ENCODE data around the gene UBASH3B. TPM values are rescaled to one million over a fixed set of nuclear protein-coding genes. Genes with fewer than 3 reads are reported as not detected.

The UBASH3B gene
- polyA plus RNA-seq, 1 experiment, result 19.1 TPM

DNA sequence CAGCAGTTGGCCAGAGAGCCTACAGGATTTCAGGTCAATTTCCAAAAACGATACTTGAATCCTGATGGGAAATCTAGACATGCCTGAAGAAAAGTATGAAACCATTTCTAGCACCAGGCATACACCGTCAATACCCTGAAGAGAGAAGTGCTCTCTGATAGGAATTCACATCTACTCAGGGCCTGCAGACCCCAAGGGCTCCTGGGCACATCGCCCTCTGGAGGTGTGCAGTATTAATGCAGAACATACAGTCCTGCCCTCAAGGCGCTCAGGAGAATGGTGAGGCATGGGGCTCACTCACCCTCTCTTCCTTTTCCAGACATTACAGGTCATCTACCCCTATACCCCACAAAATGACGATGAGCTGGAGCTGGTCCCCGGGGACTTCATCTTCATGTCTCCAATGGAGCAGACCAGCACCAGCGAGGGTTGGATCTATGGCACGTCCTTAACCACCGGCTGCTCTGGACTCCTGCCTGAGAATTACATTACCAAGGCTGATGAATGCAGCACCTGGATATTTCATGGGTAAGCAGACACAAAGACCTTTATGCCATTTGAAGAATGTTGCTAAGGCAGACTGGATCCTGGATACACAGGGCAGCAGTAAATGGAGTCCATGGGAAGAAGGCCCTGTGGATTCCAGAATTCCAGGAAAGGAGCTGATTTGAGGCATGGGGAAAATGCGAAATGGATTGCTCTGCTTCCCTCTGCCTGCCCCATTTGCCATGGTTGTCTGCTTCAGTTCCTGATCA, 133.4 kb downstream of the UBASH3B start:
- ChIA-PET POLR2A (no interaction called here), CTCF (interaction anchor here (0.5 to 2.8 kb wide), 9 partner anchors 8 to 234 kb away, joined by 3 to 13 read pairs (median 4); no protein-coding TSS in a partner anchor)
- TF ChIP-seq, protein P1, sequence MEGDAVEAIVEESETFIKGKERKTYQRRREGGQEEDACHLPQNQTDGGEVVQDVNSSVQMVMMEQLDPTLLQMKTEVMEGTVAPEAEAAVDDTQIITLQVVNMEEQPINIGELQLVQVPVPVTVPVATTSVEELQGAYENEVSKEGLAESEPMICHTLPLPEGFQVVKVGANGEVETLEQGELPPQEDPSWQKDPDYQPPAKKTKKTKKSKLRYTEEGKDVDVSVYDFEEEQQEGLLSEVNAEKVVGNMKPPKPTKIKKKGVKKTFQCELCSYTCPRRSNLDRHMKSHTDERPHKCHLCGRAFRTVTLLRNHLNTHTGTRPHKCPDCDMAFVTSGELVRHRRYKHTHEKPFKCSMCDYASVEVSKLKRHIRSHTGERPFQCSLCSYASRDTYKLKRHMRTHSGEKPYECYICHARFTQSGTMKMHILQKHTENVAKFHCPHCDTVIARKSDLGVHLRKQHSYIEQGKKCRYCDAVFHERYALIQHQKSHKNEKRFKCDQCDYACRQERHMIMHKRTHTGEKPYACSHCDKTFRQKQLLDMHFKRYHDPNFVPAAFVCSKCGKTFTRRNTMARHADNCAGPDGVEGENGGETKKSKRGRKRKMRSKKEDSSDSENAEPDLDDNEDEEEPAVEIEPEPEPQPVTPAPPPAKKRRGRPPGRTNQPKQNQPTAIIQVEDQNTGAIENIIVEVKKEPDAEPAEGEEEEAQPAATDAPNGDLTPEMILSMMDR (IDR thresholded peaks at IDR 0.05; ENCODE audit: low read depth, low read length), result peak; percentile 18; the same call in 1 of the 2 replicates

GRCh38 chr11:122789907-122790306, 134.4 kb downstream of the UBASH3B start:
- ChIA-PET CTCF (interaction anchor here (2.0 to 3.6 kb wide), 3 partner anchors 8 to 161 kb away, joined by 10 to 21 read pairs (median 13); no protein-coding TSS in a partner anchor), POLR2A (interaction anchor here (0.7 kb wide), 1 partner anchor 66 kb away, joined by 3 read pairs; no protein-coding TSS in a partner anchor)
- Histone ChIP-seq H3K9me3 (ENCODE audit: control insufficient read depth, insufficient read depth, low read length) (no peaks in the 10 kb centered on the region), H3K4me3 (ENCODE audit: low read depth, low read length) (no peak overlapping the region), H3K27me3 (ENCODE audit: control insufficient read depth, insufficient read depth, low read length) (no peaks in the 10 kb centered on the region), H3K27ac (ENCODE audit: low read depth, low read length) (no peak overlapping the region)
- no peak for DNase-seq (ENCODE audit: low read depth, low spot score)
- TF ChIP-seq, protein P1 (IDR thresholded peaks at IDR 0.05; ENCODE audit: low read depth, low read length), result no peak

More for the DNA sequence above, 133.4 kb downstream of the UBASH3B start:
- Histone ChIP-seq H3K9me3 (ENCODE audit: control insufficient read depth, insufficient read depth, low read length) (no peaks in the 10 kb centered on the region), H3K27ac (ENCODE audit: low read depth, low read length) (no peak overlapping the region), H3K27me3 (ENCODE audit: control insufficient read depth, insufficient read depth, low read length) (no peaks in the 10 kb centered on the region), H3K4me3 (ENCODE audit: low read depth, low read length) (no peak overlapping the region)
- no peak for DNase-seq (ENCODE audit: low read depth, low spot score)

DNA sequence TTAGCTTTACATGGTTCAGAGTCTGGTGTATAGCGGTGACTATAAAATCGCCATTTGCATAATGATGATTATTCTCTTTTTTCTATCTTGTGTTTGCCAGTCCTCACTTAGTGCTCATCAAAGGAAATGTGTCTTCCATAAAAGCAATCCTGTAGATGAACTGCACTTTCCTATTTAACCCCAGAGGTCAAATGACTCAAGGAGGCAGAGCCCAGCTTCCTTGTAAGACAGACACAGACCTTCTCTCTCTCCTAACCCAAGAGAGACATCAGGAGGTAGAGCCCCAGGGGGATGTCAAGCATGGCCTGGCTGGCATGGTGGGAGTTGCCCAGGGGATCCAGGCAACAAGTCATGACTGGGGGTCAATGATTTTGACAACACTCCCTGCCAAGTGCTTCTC, 135.9 kb downstream of the UBASH3B start:
- H3K9me3 ChIP-seq (ENCODE audit: control insufficient read depth, insufficient read depth, low read length), result no peaks in the 10 kb centered on the region
- DNase-seq (ENCODE audit: low read depth, low spot score), result no peak
- POLR2A ChIA-PET, result interaction anchor here (0.6 to 1.6 kb wide), 5 partner anchors 135 to 696 kb away, joined by 3 to 9 read pairs (median 4); partner anchors contain the start of genes HSPA8 and UBASH3B
- H3K27me3 ChIP-seq (ENCODE audit: control insufficient read depth, insufficient read depth, low read length), result no peaks in the 10 kb centered on the region
- TF ChIP-seq, protein P1 (IDR thresholded peaks at IDR 0.05; ENCODE audit: low read depth, low read length), result no peak
- CTCF ChIA-PET, result interaction anchor here (0.7 to 3.6 kb wide), 6 partner anchors 10 to 787 kb away, joined by 3 to 22 read pairs (median 11); no protein-coding TSS in a partner anchor
- H3K27ac ChIP-seq (ENCODE audit: low read depth, low read length), result peak overlapping the region; percentile 81
- no peak overlapping the region for H3K4me3 ChIP-seq (ENCODE audit: low read depth, low read length)

GRCh38 chr11:122791836-122792235, 136.3 kb downstream of the UBASH3B start:
- H3K27ac ChIP-seq (ENCODE audit: low read depth, low read length), result peak overlapping the region; percentile 81
- CTCF ChIA-PET, result interaction anchor here (0.7 to 3.6 kb wide), 6 partner anchors 10 to 787 kb away, joined by 3 to 22 read pairs (median 11); no protein-coding TSS in a partner anchor
- H3K4me3 ChIP-seq (ENCODE audit: low read depth, low read length), result no peak overlapping the region
- POLR2A ChIA-PET, result interaction anchor here (0.6 to 1.6 kb wide), 5 partner anchors 136 to 695 kb away, joined by 3 to 9 read pairs (median 4); partner anchors contain the start of genes HSPA8 and UBASH3B
- TF ChIP-seq, protein P1 (IDR thresholded peaks at IDR 0.05; ENCODE audit: low read depth, low read length), result no peak
- no peaks in the 10 kb centered on the region for H3K9me3 ChIP-seq (ENCODE audit: control insufficient read depth, insufficient read depth, low read length)
- peak; percentile 30 for DNase-seq (ENCODE audit: low read depth, low spot score)
- no peaks in the 10 kb centered on the region for H3K27me3 ChIP-seq (ENCODE audit: control insufficient read depth, insufficient read depth, low read length)
